ENCODE measurements around the gene PLXND1.

DNA sequence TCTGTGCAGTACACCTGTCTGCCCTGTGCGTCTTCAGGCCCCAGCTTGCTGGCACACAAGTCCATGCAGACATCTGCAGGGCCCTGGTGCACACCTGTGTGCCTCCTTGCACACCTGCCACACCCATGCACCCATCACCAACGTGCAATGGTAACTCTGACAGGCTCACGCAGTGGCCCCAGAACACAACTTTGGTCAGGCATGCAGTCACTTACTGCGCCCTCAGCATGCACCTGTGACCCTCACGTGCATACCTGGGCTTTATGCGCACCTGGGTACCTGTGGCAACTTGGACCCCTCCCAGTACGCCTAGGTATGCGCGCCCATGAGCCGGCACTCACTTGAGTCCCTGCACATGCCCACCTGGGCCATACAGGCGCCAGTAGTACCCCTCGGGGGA, 1.7 kb downstream of the PLXND1 start:
- TF ChIP-seq POLR2A (IDR thresholded peaks at IDR 0.05; ENCODE audit: extremely low read depth, insufficient read length) (no peak), MAX (IDR thresholded peaks at IDR 0.05; ENCODE audit: low read depth, low read length) (no peak), MYC (IDR thresholded peaks at IDR 0.05; ENCODE audit: low read depth, low read length) (no peak)
- TF ChIP-seq, protein P1, sequence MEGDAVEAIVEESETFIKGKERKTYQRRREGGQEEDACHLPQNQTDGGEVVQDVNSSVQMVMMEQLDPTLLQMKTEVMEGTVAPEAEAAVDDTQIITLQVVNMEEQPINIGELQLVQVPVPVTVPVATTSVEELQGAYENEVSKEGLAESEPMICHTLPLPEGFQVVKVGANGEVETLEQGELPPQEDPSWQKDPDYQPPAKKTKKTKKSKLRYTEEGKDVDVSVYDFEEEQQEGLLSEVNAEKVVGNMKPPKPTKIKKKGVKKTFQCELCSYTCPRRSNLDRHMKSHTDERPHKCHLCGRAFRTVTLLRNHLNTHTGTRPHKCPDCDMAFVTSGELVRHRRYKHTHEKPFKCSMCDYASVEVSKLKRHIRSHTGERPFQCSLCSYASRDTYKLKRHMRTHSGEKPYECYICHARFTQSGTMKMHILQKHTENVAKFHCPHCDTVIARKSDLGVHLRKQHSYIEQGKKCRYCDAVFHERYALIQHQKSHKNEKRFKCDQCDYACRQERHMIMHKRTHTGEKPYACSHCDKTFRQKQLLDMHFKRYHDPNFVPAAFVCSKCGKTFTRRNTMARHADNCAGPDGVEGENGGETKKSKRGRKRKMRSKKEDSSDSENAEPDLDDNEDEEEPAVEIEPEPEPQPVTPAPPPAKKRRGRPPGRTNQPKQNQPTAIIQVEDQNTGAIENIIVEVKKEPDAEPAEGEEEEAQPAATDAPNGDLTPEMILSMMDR (IDR thresholded peaks at IDR 0.05; ENCODE audit: low read depth, low read length): no peak

All from NB4 (cell line).